GM23338 (cell line): ENCODE data around the gene NF1. TPM values are rescaled to one million over a fixed set of nuclear protein-coding genes. Genes with fewer than 3 reads are reported as not detected.

Experiments
- ATAC-seq: fragments of 200-7000 bp; cut with Tn5 transposase; 3 replicates; pipeline ENCODE4 v1.9.1; 2020
- DNase-seq: peaks from one replicate; pipeline ENCODE4 v3.0.0-alpha.2; 2015; ENCODE audit warnings: low spot score
- H2AFZ ChIP-seq: fragments of 200-600 bp; sonication (generic); 2 replicates; pipeline ENCODE4 v1.8.0; 2016; ENCODE audit warnings: antibody characterized with exemption, mild to moderate bottlenecking, moderate library complexity
- H3F3A ChIP-seq: fragments of 200-600 bp; sonication (generic); replicated peaks from 2 replicates; pipeline ENCODE4 v1.8.0; 2017; ENCODE audit warnings: antibody characterized with exemption, mixed run types, low read depth
- H3K27ac ChIP-seq: fragments of 200-600 bp; sonication (generic); 2 replicates; pipeline ENCODE4 v1.6.1; 2016; ENCODE audit warnings: low read depth
- H3K27me3 ChIP-seq: fragments of 200-600 bp; sonication (generic); 2 replicates; pipeline ENCODE4 v1.8.0; 2016; ENCODE audit warnings: mild to moderate bottlenecking, mixed run types, moderate library complexity; ENCODE audit not compliant: insufficient read depth
- H3K36me3 ChIP-seq: fragments of 200-600 bp; sonication (generic); 2 replicates; pipeline ENCODE4 v1.8.0; 2016; ENCODE audit warnings: mild to moderate bottlenecking; ENCODE audit not compliant: insufficient read depth
- H3K4me1 ChIP-seq: fragments of 200-600 bp; sonication (generic); 2 replicates; pipeline ENCODE4 v1.8.0; 2016; ENCODE audit warnings: mild to moderate bottlenecking, moderate library complexity; ENCODE audit not compliant: insufficient read depth
- H3K4me2 ChIP-seq: fragments of 200-600 bp; sonication (generic); 2 replicates; pipeline ENCODE4 v1.7.1; 2017; ENCODE audit warnings: mixed run types
- H3K4me3 ChIP-seq: fragments of 200-600 bp; sonication (generic); 2 replicates; pipeline ENCODE4 v1.6.1; 2016; ENCODE audit warnings: mixed run types
- H3K79me2 ChIP-seq: fragments of 200-600 bp; sonication (generic); replicated peaks from 2 replicates; pipeline ENCODE4 v1.8.0; 2017; ENCODE audit warnings: mild to moderate bottlenecking; ENCODE audit not compliant: insufficient read depth
- H3K9me2 ChIP-seq: fragments of 200-600 bp; sonication (generic); 2 replicates; pipeline ENCODE4 v1.8.0; 2017; ENCODE audit not compliant: insufficient read depth
- H4K20me1 ChIP-seq: fragments of 200-600 bp; sonication (generic); replicated peaks from 2 replicates; pipeline ENCODE4 v1.8.0; 2017; ENCODE audit warnings: mild to moderate bottlenecking; ENCODE audit not compliant: insufficient read depth
- H3K27ac Mint-ChIP-seq: 2 replicates; pipeline ENCODE4 v1.8.0; 2020; ENCODE audit warnings: inconsistent platforms, mild to moderate bottlenecking, moderate library complexity, mixed read lengths
- H3K27me3 Mint-ChIP-seq: 3 replicates; pipeline ENCODE4 v1.8.0; 2022; ENCODE audit warnings: low read depth, mild to moderate bottlenecking, moderate library complexity, mixed read lengths, inconsistent platforms; ENCODE audit not compliant: insufficient read depth, poor library complexity
- H3K36me3 Mint-ChIP-seq: 3 replicates; pipeline ENCODE4 v1.8.0; 2021; ENCODE audit warnings: low read depth, mild to moderate bottlenecking, inconsistent platforms, moderate library complexity, mixed read lengths
- H3K4me1 Mint-ChIP-seq: 3 replicates; pipeline ENCODE4 v1.8.0; 2020; ENCODE audit warnings: mild to moderate bottlenecking, inconsistent platforms, mixed read lengths
- H3K4me3 Mint-ChIP-seq: 3 replicates; pipeline ENCODE4 v1.8.0; 2021; ENCODE audit warnings: moderate library complexity, mild to moderate bottlenecking, inconsistent platforms, mixed read lengths
- H3K9me3 Mint-ChIP-seq: 3 replicates; pipeline ENCODE4 v1.8.0; 2020; ENCODE audit warnings: moderate library complexity, mild to moderate bottlenecking, inconsistent platforms, mixed read lengths
- CREB1 ChIP-seq: fragments of 250-450 bp; sonication (Bioruptor Pico); IDR thresholded peaks from 2 replicates; pipeline ENCODE4 v1.5.0; 2020; ENCODE audit warnings: low read depth, mild to moderate bottlenecking, moderate library complexity
- CTCF ChIP-seq, 2 experiments: fragments of 200-600 bp in 1 of 2; sonication (generic) in 1 of 2; conservative IDR thresholded peaks; 2 replicates each; pipeline versions ENCODE4 v1.5.1 to v1.6.1; 2016 to 2017; ENCODE audit warnings: antibody characterized with exemption in 2 of 2, low read depth in 2 of 2, mild to moderate bottlenecking in 2 of 2, moderate library complexity in 1 of 2
- EZH2phosphoT487 ChIP-seq: fragments of 200-600 bp; sonication (generic); IDR thresholded peaks from one replicate; pipeline ENCODE4 v1.8.1; 2018; ENCODE audit warnings: antibody characterized with exemption; ENCODE audit not compliant: unreplicated experiment
- JUNB ChIP-seq: IDR thresholded peaks from one replicate; pipeline ENCODE4 v1.6.1; 2016; ENCODE audit warnings: antibody characterized with exemption; ENCODE audit not compliant: unreplicated experiment
- NANOG ChIP-seq: IDR thresholded peaks from 2 replicates; pipeline ENCODE4 v1.6.1; 2016; ENCODE audit warnings: antibody characterized with exemption, borderline replicate concordance
- POLR2AphosphoS5 ChIP-seq: IDR thresholded peaks from 2 replicates; pipeline ENCODE4 v1.6.1; 2016; ENCODE audit warnings: antibody characterized with exemption, low read depth
- REST ChIP-seq: IDR thresholded peaks from one replicate; pipeline ENCODE4 v1.6.1; 2018; ENCODE audit warnings: antibody characterized with exemption; ENCODE audit not compliant: unreplicated experiment
- STAT1 ChIP-seq: IDR thresholded peaks from one replicate; pipeline ENCODE4 v1.6.1; 2016; ENCODE audit warnings: antibody characterized with exemption; ENCODE audit not compliant: unreplicated experiment
- ZNF114 ChIP-seq: fragments of 250-450 bp; sonication (Bioruptor Pico); IDR thresholded peaks from 2 replicates; pipeline ENCODE4 v1.5.0; 2020; ENCODE audit warnings: mild to moderate bottlenecking, moderate library complexity
- ZNF331 ChIP-seq: fragments of 250-450 bp; sonication (Bioruptor Pico); IDR thresholded peaks from 2 replicates; pipeline ENCODE4 v1.5.0; 2020; ENCODE audit warnings: low read depth, mild to moderate bottlenecking, moderate library complexity
- ZNF462 ChIP-seq: fragments of 250-450 bp; sonication (Bioruptor Pico); IDR thresholded peaks from 2 replicates; pipeline ENCODE4 v1.5.0; 2020; ENCODE audit warnings: mild to moderate bottlenecking, moderate library complexity
- polyA plus RNA-seq: library from polyadenylated mRNA; unstranded; fragments of >200 nt; fragmentation: Nextera tagmentation; extraction: Ambion mirVana; gene quantifications from 2 replicates; pipeline ENCODE4 v1.2.1, GENCODE V29; 2016
- total RNA-seq: library from RNA; depleted of rRNA; stranded (reverse); fragments of >200 nt; shearing (Covaris generic); gene quantifications from 2 replicates; pipeline ENCODE4 v1.2.3, GENCODE V29; 2014

NF1 gene
- total and polyA plus RNA-seq, 2 experiments from 2014 or later = 16.3 to 49.7 TPM

GRCh38 chr17:31320241-31320640 lies 225.5 kb downstream of the NF1 start (continued):
- TF ChIP-seq ZNF462 (CRISPR knock-in tag) (no peak), POLR2AphosphoS5 (no peak), JUNB (no peak)

GRCh38 chr17:31320791-31321190 lies 226.0 kb downstream of the NF1 start:
- Mint-ChIP-seq H3K4me3 (no peak overlapping the region), H3K27ac (no peak overlapping the region), H3K36me3 (no peaks in the 10 kb centered on the region), H3K9me3 (no peaks in the 10 kb centered on the region), H3K27me3 (peaks cover 4% of the 10 kb centered on the region), H3K4me1 (peaks cover 12% of the 10 kb centered on the region; the same call in 2 of the 3 replicates)
- no peak overlapping the region for H3K4me2 ChIP-seq
- DNase-seq (no peak), ATAC-seq (no peak)
- no peak overlapping the region for H3K27ac ChIP-seq
- no peaks in the 10 kb centered on the region for H3F3A ChIP-seq
- no peaks in the 10 kb centered on the region for H3K27me3 ChIP-seq
- no peak overlapping the region for H3K4me3 ChIP-seq
- no peaks in the 10 kb centered on the region for H3K36me3 ChIP-seq
- no peaks in the 10 kb centered on the region for H3K9me2 ChIP-seq
- no peak overlapping the region for H2AFZ ChIP-seq
- no peaks in the 10 kb centered on the region for H3K79me2 ChIP-seq
- H3K4me1 ChIP-seq = peaks cover 17% of the 10 kb centered on the region; the same call in 1 of the 2 replicates
- no peaks in the 10 kb centered on the region for H4K20me1 ChIP-seq
- no peak for TF ChIP-seq ZNF331
- TF ChIP-seq ZNF114 (CRISPR knock-in tag) = no peak
- TF ChIP-seq POLR2AphosphoS5 = no peak
- no peak for TF ChIP-seq NANOG
- TF ChIP-seq STAT1 = no peak
- TF ChIP-seq EZH2phosphoT487 = no peak
- TF ChIP-seq CREB1 (CRISPR knock-in tag) = no peak
- no peak for TF ChIP-seq CTCF (conservative IDR thresholded peaks at IDR 0.05; ENCODE audit: low read depth in 2 of 2)
- no peak for TF ChIP-seq REST
